HCT116 (cell line): ENCODE measurements around the gene RPS17. TPM values are rescaled to one million over a fixed set of nuclear protein-coding genes. Genes with fewer than 3 reads are reported as not detected.

ENCODE experiments used
- ATAC-seq: fragments of 200-7000 bp; cut with Tn5 transposase; 2 replicates; pipeline ENCODE4 v1.9.1; 2020; ENCODE audit warnings: mild to moderate bottlenecking, moderate library complexity
- BruUV-seq: library from RNA; stranded (reverse); fragments of 400-500 nt; replicated peaks from 2 replicates; lab custom pipeline; 2021; lab: Mats Ljungman, UMichigan
- CTCF ChIA-PET: fragments of 300-600 bp; sonication (Branson Sonifier 250); formaldehyde crosslinking; loops from one replicate; lab custom pipeline; 2021; ENCODE audit warnings: antibody characterized with exemption; lab: Charles Lee
- POLR2A ChIA-PET: fragments of 300-600, 350-600 bp; sonication (Branson Sonifier 250); formaldehyde crosslinking; loops from one replicate; lab custom pipeline; 2021; ENCODE audit warnings: antibody characterized with exemption; lab: Charles Lee
- RAD21 ChIA-PET, 2 experiments: fragments of 300-600 bp; sonication (Branson Sonifier 250); formaldehyde crosslinking; loops; one replicate each; lab custom pipeline; 2023; ENCODE audit warnings: low total read pairs in 2 of 2; ENCODE audit not compliant: uncharacterized antibody in 2 of 2, unreplicated experiment in 2 of 2, low non-redundant PET in 1 of 2; lab: Charles Lee
- DNase-seq: peaks from one replicate; pipeline ENCODE4 v3.0.0-alpha.2; 2010; ENCODE audit warnings: low read depth, low spot score
- H2AFZ ChIP-seq: fragments of 200-600 bp; shearing (Covaris generic), sonication (generic); 2 replicates; pipeline ENCODE4 v1.6.1; 2017; ENCODE audit warnings: low read depth, mixed run types, mixed read lengths, antibody characterized with exemption, low read length; ENCODE audit not compliant: poor library complexity, severe bottlenecking
- H3K27ac ChIP-seq: 2 replicates; pipeline ENCODE4 v1.5.1; 2012; ENCODE audit warnings: low read depth, low read length
- H3K27me3 ChIP-seq: fragments of 200-600 bp; sonication (generic); 2 replicates; pipeline ENCODE4 v1.6.1; 2016; ENCODE audit warnings: mixed run types, low read length, mixed read lengths; ENCODE audit not compliant: insufficient read depth
- H3K36me3 ChIP-seq, 2 experiments: fragments of 200-500 bp in 1 of 2; fragments of 200-600 bp in 1 of 2; sonication (Bioruptor generic) in 1 of 2; sonication (generic) in 1 of 2; 2 replicates each; pipeline versions ENCODE4 v1.5.1 to v1.6.1; 2014 to 2016; ENCODE audit warnings: low read length in 2 of 2, inconsistent platforms in 1 of 2, mixed read lengths in 1 of 2, mixed run types in 1 of 2; ENCODE audit not compliant: insufficient read depth in 2 of 2, control insufficient read depth in 1 of 2
- H3K4me1 ChIP-seq, 2 experiments: fragments of 200-600 bp in 1 of 2; sonication (generic) in 1 of 2; 2 replicates each; pipeline versions ENCODE4 v1.5.1 to v1.6.1; 2012 to 2017; ENCODE audit warnings: low read length in 2 of 2, inconsistent platforms in 1 of 2, mild to moderate bottlenecking in 1 of 2, mixed read lengths in 1 of 2, mixed run types in 1 of 2, moderate library complexity in 1 of 2; ENCODE audit not compliant: insufficient read depth in 2 of 2, control insufficient read depth in 1 of 2
- H3K4me2 ChIP-seq: fragments of 200-600 bp; sonication (generic); 2 replicates; pipeline ENCODE4 v1.6.1; 2017; ENCODE audit warnings: mixed run types, low read length, mixed read lengths
- H3K4me3 ChIP-seq, 2 experiments: fragments of 200-600 bp in 1 of 2; sonication (generic) in 1 of 2; replicated peaks in 1 of 2; 2 replicates each; pipeline ENCODE4 v1.5.1; 2011 to 2016; ENCODE audit warnings: low read length in 2 of 2, control low read depth in 1 of 2, low read depth in 1 of 2, mild to moderate bottlenecking in 1 of 2, mixed read lengths in 1 of 2, mixed run types in 1 of 2
- H3K79me2 ChIP-seq: fragments of 200-600 bp; sonication (generic); 2 replicates; pipeline ENCODE4 v1.6.1; 2017; ENCODE audit warnings: mild to moderate bottlenecking, mixed run types, low read length, moderate library complexity, mixed read lengths; ENCODE audit not compliant: insufficient read depth
- H3K9ac ChIP-seq: fragments of 200-600 bp; sonication (generic); 2 replicates; pipeline ENCODE4 v1.6.1; 2016; ENCODE audit warnings: low read length, mixed read lengths
- H3K9me2 ChIP-seq: fragments of 200-600 bp; sonication (generic), shearing (Covaris generic); 2 replicates; pipeline ENCODE4 v1.6.1; 2017; ENCODE audit warnings: mixed run types, mild to moderate bottlenecking, moderate library complexity; ENCODE audit not compliant: insufficient read depth
- H3K9me3 ChIP-seq, 2 experiments: fragments of 200-500 bp in 1 of 2; fragments of 200-600 bp in 1 of 2; sonication (Bioruptor generic) in 1 of 2; sonication (generic) in 1 of 2; 2 replicates each; pipeline ENCODE4 v1.6.1; 2014 to 2017; ENCODE audit warnings: low read length in 2 of 2, mixed read lengths in 2 of 2, inconsistent platforms in 1 of 2, low read depth in 1 of 2, mild to moderate bottlenecking in 1 of 2, mixed run types in 1 of 2, moderate library complexity in 1 of 2; ENCODE audit not compliant: control insufficient read depth in 1 of 2, insufficient read depth in 1 of 2
- H4K20me1 ChIP-seq: fragments of 200-600 bp; sonication (generic), shearing (Covaris generic); 2 replicates; pipeline ENCODE4 v1.6.1; 2017; ENCODE audit warnings: mixed run types, mild to moderate bottlenecking, moderate library complexity; ENCODE audit not compliant: insufficient read depth
- CBX3 ChIP-seq: IDR thresholded peaks from 2 replicates; pipeline ENCODE4 v1.6.1; 2012; ENCODE audit warnings: low read depth
- CEBPB ChIP-seq: IDR thresholded peaks from 2 replicates; pipeline ENCODE4 v1.6.1; 2012; ENCODE audit warnings: low read depth
- EGR1 ChIP-seq: IDR thresholded peaks from 2 replicates; pipeline ENCODE4 v1.6.1; 2012; ENCODE audit warnings: low read depth
- ELF1 ChIP-seq: IDR thresholded peaks from 2 replicates; pipeline ENCODE4 v1.6.1; 2012; ENCODE audit warnings: low read depth, borderline replicate concordance
- EZH2phosphoT487 ChIP-seq: fragments of 200-600 bp; IDR thresholded peaks from 2 replicates; pipeline ENCODE4 v1.6.1; 2018; ENCODE audit warnings: antibody characterized with exemption, borderline replicate concordance
- JUND ChIP-seq: IDR thresholded peaks from 2 replicates; pipeline ENCODE4 v1.6.1; 2012
- POLR2A ChIP-seq: IDR thresholded peaks from 2 replicates; pipeline ENCODE4 v1.7.0; 2011; ENCODE audit warnings: borderline replicate concordance; ENCODE audit not compliant: insufficient read depth, insufficient read length; ENCODE audit errors: extremely low read depth
- RAD21 ChIP-seq: IDR thresholded peaks from 2 replicates; pipeline ENCODE4 v1.6.1; 2012; ENCODE audit warnings: low read depth, mild to moderate bottlenecking
- SP1 ChIP-seq: IDR thresholded peaks from 2 replicates; pipeline ENCODE4 v1.6.1; 2012; ENCODE audit warnings: low read depth
- SRF ChIP-seq: IDR thresholded peaks from 2 replicates; pipeline ENCODE4 v1.6.1; 2012; ENCODE audit warnings: low read depth
- YY1 ChIP-seq: IDR thresholded peaks from 2 replicates; pipeline ENCODE4 v1.6.1; 2011; ENCODE audit warnings: low read length, low read depth, moderate library complexity, mild to moderate bottlenecking; ENCODE audit not compliant: insufficient replicate concordance; ENCODE audit errors: extremely low read depth
- ZFX ChIP-seq: fragments of 450-650 bp; IDR thresholded peaks from 2 replicates; pipeline ENCODE4 v1.6.1; 2017
- intact Hi-C: fragments of 100-400 bp; cut with micrococcal nuclease; formaldehyde crosslinking; loops from 2 replicates; pipeline ENCODE4 v1.10.0; 2022
- total RNA-seq: library from RNA; stranded (reverse); gene quantifications from one replicate; pipeline ENCODE4 v1.2.1, GENCODE V29; 2021; ENCODE audit not compliant: unreplicated experiment
- TF ChIP-seq, protein P1 (sequence below): IDR thresholded peaks from 2 replicates; pipeline ENCODE4 v1.6.1; 2012; ENCODE audit warnings: low read depth
- TF ChIP-seq, protein P2 (sequence below), 3 experiments: fragments of 200-600 bp in 1 of 3; sonication (generic) in 1 of 3; IDR thresholded peaks in 2 of 3; conservative IDR thresholded peaks in 1 of 3; 2 replicates each; pipeline ENCODE4 v1.5.1; 2012 to 2017; ENCODE audit warnings: low read depth in 2 of 3, low read length in 2 of 3, antibody characterized with exemption in 1 of 3, borderline replicate concordance in 1 of 3, control low read depth in 1 of 3, mild to moderate bottlenecking in 1 of 3, mixed read lengths in 1 of 3, mixed run types in 1 of 3, moderate library complexity in 1 of 3; ENCODE audit not compliant: insufficient read depth in 1 of 3

RPS17 gene
- total RNA-seq, 1 experiment from 2014 or later = 2,385 TPM

DNA sequence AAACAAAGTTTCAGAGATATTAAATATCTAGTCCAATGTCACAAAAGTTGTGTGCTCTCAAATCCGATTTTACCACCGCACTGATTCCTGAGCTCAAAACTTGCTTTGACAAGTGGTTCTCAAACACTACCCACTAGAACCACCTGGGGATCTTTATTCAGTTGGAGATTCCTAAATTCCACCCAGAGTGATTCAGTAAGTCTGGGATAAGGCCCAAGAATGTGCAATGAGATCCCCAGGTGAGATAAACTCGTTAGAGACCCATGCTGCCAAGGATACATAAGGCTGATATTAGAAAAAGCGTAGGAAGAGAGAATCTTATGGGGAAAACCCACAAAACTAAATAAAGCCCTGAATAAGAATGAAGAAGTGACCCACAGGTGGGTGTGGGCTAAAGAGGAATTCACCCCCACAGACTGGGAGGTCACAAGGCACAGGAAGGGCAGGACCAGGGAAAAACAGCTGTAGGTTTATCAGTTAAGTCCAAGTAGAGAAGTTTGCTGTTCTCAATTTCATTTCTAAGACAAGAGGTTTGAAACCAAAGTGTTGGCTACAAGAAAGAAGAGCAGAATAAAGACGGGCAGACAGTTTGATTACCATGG is 11.5 kb upstream of the RPS17 start (continued):
- TF ChIP-seq YY1 (no peak), ELF1 (no peak), JUND (no peak), SRF (no peak), EGR1 (no peak), POLR2A (no peak), SP1 (no peak), RAD21 (no peak), EZH2phosphoT487 (no peak), CBX3 (no peak)

DNA sequence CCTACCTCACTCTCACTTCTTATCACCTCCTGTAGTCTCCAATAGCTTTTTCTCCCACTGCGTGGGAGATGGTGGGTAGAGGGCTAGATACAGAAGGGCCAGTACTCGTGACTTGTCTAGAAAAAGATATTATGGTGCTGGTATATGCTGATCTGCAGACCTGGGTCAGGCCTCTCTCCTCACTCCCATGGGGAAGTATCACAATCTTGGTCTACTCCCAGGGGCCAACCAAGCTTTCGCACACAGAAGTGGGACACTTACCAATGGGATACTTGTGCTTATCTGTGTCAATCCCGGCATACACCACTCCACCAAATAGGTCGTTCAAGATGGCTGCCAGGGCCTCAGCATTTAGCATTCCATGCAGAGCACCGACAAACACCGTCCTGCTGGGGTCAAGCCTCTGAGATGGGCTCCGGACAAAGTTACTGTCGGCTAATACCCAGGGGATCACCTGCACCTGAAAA is 9.0 kb upstream of the RPS17 start:
- Histone ChIP-seq H3K4me1 (peaks cover 0 to 3% of the 10 kb centered on the region in 2 experiments; a peak in 1 of 4 replicates), H2AFZ (no peak overlapping the region), H3K9me3 (no peaks in the 10 kb centered on the region), H3K36me3 (no peaks in the 10 kb centered on the region), H3K79me2 (no peaks in the 10 kb centered on the region), H3K9ac (no peak overlapping the region), H3K27me3 (peaks cover 16% of the 10 kb centered on the region; the same call in 1 of the 2 replicates), H3K4me2 (no peak overlapping the region), H3K4me3 (no peak overlapping the region), H3K9me2 (no peaks in the 10 kb centered on the region), H4K20me1 (no peaks in the 10 kb centered on the region), H3K27ac (no peak overlapping the region)
- no TSS peak for BruUV-seq
- POLR2A ChIA-PET = no interaction called here
- DNase-seq = no peak
- no peak for ATAC-seq
- intact Hi-C loops = no loop called here
- CTCF ChIA-PET = no interaction called here
- TF ChIP-seq RAD21 (no peak), JUND (no peak), EZH2phosphoT487 (no peak), EGR1 (no peak), ZFX (no peak), CEBPB (no peak)
- TF ChIP-seq, protein P1, sequence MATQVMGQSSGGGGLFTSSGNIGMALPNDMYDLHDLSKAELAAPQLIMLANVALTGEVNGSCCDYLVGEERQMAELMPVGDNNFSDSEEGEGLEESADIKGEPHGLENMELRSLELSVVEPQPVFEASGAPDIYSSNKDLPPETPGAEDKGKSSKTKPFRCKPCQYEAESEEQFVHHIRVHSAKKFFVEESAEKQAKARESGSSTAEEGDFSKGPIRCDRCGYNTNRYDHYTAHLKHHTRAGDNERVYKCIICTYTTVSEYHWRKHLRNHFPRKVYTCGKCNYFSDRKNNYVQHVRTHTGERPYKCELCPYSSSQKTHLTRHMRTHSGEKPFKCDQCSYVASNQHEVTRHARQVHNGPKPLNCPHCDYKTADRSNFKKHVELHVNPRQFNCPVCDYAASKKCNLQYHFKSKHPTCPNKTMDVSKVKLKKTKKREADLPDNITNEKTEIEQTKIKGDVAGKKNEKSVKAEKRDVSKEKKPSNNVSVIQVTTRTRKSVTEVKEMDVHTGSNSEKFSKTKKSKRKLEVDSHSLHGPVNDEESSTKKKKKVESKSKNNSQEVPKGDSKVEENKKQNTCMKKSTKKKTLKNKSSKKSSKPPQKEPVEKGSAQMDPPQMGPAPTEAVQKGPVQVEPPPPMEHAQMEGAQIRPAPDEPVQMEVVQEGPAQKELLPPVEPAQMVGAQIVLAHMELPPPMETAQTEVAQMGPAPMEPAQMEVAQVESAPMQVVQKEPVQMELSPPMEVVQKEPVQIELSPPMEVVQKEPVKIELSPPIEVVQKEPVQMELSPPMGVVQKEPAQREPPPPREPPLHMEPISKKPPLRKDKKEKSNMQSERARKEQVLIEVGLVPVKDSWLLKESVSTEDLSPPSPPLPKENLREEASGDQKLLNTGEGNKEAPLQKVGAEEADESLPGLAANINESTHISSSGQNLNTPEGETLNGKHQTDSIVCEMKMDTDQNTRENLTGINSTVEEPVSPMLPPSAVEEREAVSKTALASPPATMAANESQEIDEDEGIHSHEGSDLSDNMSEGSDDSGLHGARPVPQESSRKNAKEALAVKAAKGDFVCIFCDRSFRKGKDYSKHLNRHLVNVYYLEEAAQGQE = no peak
- TF ChIP-seq, protein P2, sequence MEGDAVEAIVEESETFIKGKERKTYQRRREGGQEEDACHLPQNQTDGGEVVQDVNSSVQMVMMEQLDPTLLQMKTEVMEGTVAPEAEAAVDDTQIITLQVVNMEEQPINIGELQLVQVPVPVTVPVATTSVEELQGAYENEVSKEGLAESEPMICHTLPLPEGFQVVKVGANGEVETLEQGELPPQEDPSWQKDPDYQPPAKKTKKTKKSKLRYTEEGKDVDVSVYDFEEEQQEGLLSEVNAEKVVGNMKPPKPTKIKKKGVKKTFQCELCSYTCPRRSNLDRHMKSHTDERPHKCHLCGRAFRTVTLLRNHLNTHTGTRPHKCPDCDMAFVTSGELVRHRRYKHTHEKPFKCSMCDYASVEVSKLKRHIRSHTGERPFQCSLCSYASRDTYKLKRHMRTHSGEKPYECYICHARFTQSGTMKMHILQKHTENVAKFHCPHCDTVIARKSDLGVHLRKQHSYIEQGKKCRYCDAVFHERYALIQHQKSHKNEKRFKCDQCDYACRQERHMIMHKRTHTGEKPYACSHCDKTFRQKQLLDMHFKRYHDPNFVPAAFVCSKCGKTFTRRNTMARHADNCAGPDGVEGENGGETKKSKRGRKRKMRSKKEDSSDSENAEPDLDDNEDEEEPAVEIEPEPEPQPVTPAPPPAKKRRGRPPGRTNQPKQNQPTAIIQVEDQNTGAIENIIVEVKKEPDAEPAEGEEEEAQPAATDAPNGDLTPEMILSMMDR (IDR thresholded peaks at IDR 0.05 in 2 of 3, conservative IDR thresholded peaks at IDR 0.05 in 1 of 3; ENCODE audit: borderline replicate concordance in 1 of 3, insufficient read depth in 1 of 3, low read depth in 2 of 3, low read length in 2 of 3) = no peak
- RAD21 ChIA-PET = no interaction called here
